HUES6 (cell line): ENCODE results near the gene ZBTB1.
A peak's percentile ranks its signal among the peaks of the same experiment; 100 is the strongest.
"Not testable (repeated sequence)": the region's sequence is repeated elsewhere in the genome, so short reads cannot be mapped to it uniquely, and the experiment has no call there.

Source experiments
- H3K27ac ChIP-seq: 2 replicates; pipeline ENCODE4 v1.7.0; 2013; ENCODE audit warnings: low read depth, mild to moderate bottlenecking, low read length, inconsistent platforms
- H3K27me3 ChIP-seq: 2 replicates; pipeline ENCODE4 v1.6.1; 2013; ENCODE audit warnings: low read length; ENCODE audit not compliant: control insufficient read depth, insufficient read depth
- H3K36me3 ChIP-seq: 2 replicates; pipeline ENCODE4 v1.6.1; 2013; ENCODE audit warnings: low read length; ENCODE audit not compliant: control insufficient read depth, insufficient read depth
- H3K4me1 ChIP-seq: 2 replicates; pipeline ENCODE4 v1.6.1; 2013; ENCODE audit warnings: low read length; ENCODE audit not compliant: control insufficient read depth, insufficient read depth
- H3K4me3 ChIP-seq: 2 replicates; pipeline ENCODE4 v1.5.1; 2013; ENCODE audit warnings: low read depth, low read length
- H3K9ac ChIP-seq: one replicate; pipeline ENCODE4 v1.6.1; 2013; ENCODE audit warnings: mild to moderate bottlenecking, low read length
- H3K9me3 ChIP-seq: 2 replicates; pipeline ENCODE4 v1.6.1; 2013; ENCODE audit warnings: low read depth, low read length; ENCODE audit not compliant: control insufficient read depth, insufficient read depth

The ZBTB1 gene

DNA sequence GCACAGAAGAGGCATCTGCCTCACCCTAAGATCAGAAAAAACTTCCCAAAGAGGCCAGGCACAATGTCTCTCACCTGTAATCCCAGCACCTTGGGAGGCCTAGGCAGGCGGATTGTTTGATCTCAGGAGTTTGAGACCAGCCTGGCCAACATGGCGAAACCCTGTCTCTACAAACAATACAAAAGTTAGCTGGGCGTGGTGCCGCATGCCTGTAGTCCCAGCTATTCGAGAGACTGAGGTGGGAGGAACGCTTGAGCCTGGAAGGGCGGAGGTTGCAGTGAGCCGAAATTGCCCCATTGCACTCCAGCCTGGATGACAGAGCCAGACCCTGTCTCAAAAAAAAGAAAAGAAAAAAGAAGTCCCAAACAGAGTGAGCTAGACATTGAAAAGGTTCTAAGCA is 4.5 kb downstream of the ZBTB1 start:
- Histone ChIP-seq H3K4me3 (peak overlapping the region; percentile 10; the same call in 1 of the 2 replicates), H3K9me3 (no peaks in the 10 kb centered on the region), H3K27ac (no peak overlapping the region; the same call in 1 of the 2 replicates), H3K36me3 (no peaks in the 10 kb centered on the region), H3K9ac (no peak overlapping the region), H3K27me3 (no peaks in the 10 kb centered on the region), H3K4me1 (peaks cover 38% of the 10 kb centered on the region)

DNA sequence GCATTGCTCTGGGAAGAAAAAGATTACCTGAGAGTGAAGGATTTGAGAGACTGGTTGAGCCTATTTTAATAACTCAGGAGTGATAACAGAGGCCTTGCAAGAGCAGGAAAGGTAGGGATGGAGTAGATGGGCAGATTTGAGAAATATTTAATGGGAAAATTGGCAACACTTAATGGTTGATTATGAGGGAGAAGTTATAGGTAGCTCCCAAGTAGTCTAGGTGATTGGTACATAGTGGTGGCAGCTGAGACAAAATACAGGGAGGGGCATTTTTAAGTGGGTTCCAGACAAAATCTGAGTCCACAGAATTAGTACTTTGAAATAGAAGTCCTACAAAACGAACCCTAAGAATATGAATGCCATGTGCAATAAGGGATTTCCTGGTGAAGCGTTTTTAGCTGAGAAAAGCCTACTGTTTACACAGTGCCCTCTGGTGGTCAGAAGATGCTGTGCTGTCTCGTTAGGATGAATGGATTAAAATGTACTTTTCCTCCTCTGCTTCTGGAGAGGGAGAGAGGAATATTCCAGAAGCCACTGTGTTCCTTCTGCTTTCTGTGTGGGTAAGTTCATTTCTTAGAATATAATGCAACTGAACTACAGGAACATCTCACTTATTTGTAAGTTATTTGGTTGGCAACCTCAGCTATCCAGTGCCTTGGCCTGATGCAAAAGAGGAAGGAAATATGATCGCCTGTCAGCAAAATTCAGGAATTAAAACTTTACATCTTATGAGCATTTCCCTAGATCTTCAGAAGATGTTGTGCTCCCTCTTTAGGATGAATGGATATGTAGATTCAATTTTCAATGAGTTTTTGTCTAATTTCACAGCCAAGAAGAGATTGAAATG is 6.5 kb downstream of the ZBTB1 start:
- Histone ChIP-seq H3K9ac (no peak overlapping the region), H3K27ac (no peak overlapping the region), H3K4me3 (no peak overlapping the region), H3K4me1 (peaks cover 38% of the 10 kb centered on the region), H3K36me3 (no peaks in the 10 kb centered on the region), H3K27me3 (no peaks in the 10 kb centered on the region), H3K9me3 (no peaks in the 10 kb centered on the region)

DNA sequence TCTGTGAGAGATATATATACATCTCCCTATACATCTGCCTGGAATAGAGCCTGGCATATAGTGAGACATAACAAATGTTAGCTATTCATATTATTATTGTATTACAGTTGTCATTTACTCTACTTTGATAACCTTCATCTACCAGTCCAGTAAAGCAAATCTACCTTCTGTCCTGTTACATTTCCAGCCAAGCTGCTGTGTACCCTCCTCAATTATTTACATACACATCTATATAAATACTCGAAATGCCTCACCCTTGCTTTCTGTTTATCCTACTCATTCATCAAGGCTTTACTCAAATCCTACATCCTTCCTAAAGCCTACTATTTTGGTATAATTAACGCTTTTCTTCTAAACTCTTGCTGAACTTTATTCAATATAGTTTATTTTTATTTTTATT is 8.7 kb downstream of the ZBTB1 start:
- Histone ChIP-seq H3K4me3 (no peak overlapping the region), H3K9ac (no peak overlapping the region), H3K4me1 (peaks cover 19% of the 10 kb centered on the region), H3K9me3 (no peaks in the 10 kb centered on the region), H3K27ac (no peak overlapping the region), H3K27me3 (no peaks in the 10 kb centered on the region), H3K36me3 (no peaks in the 10 kb centered on the region)

DNA sequence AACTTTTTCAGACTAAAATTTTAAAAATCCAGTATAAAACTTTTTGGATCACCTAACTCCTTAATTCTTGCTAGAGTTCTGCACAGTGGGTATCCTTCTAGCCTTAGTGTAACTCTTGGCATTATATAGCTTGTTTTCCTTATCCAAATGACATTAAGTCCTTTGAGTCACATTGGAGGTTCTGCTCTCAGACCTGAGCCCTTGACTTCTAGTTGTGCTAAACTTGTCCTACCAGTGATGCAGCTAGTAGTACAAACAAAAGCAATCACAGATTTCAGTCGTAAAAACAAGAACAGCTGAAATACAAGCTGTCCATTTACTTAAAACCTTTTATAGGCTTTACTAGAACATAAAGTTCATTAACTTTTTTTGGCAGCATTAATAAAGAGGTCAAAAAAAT is 10.5 kb downstream of the ZBTB1 start:
- no peaks in the 10 kb centered on the region for H3K36me3 ChIP-seq
- no peaks in the 10 kb centered on the region for H3K27me3 ChIP-seq
- H3K4me3 ChIP-seq, result no peak overlapping the region
- no peak overlapping the region for H3K9ac ChIP-seq
- no peak overlapping the region for H3K27ac ChIP-seq
- H3K9me3 ChIP-seq, result no peaks in the 10 kb centered on the region
- 0 out of 2 replicates have a peak, but pooled peaks cover 8% of the 10 kb centered on the region for H3K4me1 ChIP-seq

DNA sequence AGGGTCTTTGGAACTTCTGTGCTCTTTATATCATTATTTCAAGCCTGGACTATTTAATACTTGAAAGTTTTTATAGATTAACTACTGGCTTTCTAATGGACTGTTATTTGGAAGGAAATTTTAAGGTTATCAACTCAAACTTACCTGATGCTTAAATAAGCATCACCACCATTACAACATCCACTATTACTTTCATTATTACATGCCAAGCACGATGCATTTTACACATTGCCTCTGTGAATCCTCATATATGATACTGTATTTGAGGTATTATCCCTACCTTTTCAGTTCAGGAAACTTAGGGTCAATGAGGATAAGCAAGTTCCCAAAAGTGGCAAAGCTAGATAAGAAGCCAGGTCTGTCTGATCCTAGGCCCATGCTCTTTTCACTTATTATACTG is 12.4 kb downstream of the ZBTB1 start:
- Histone ChIP-seq H3K27me3 (no peaks in the 10 kb centered on the region), H3K4me3 (no peak overlapping the region), H3K4me1 (no peaks in the 10 kb centered on the region), H3K9ac (no peak overlapping the region), H3K9me3 (no peaks in the 10 kb centered on the region), H3K27ac (no peak overlapping the region), H3K36me3 (peaks cover 7% of the 10 kb centered on the region)

DNA sequence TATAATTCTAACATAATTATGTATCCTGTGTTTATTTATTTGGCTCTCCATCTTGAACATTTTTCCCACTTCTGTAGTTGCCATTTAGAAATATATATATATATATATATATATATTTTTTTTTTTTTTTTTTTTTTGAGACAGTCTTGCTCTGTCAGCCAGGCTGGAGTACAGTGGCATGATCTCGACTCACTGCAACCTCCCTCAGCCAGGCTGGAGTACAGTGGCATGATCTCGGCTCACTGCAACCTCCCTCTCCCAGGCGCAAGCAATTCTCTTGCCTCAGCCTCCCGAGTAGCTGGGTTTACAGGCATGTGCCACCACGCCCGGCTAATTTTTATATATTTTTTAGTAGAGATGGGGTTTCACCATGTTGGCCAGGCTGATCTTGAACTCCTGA is 13.1 kb downstream of the ZBTB1 start:
- not testable (repeated sequence) for H3K4me1 ChIP-seq, H3K4me3 ChIP-seq, H3K27ac ChIP-seq, H3K27me3 ChIP-seq, H3K9me3 ChIP-seq, H3K9ac ChIP-seq
- H3K36me3 ChIP-seq, result peaks cover 14% of the 10 kb centered on the region

DNA sequence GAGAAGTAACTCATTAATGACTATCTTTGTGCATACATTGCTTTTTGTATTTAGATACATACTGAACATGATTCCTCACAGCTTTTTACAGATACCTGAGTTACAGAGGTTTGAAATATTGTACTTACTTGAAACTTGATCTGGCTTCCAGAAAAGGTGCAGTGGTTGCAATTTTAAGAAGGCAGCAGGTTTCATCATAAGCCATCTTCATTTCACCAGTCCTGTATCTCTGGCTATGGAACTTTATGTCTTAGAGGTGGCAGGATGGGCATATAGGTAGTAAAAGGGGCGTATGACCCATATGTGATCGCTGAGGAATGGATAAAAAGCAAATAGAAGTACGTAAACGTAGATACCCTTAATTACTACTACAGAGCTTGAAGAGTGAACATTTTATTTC is 13.7 kb downstream of the ZBTB1 start:
- no peaks in the 10 kb centered on the region for H3K27me3 ChIP-seq
- H3K27ac ChIP-seq, result no peak overlapping the region
- H3K9me3 ChIP-seq, result no peaks in the 10 kb centered on the region
- H3K9ac ChIP-seq, result no peak overlapping the region
- no peaks in the 10 kb centered on the region for H3K4me1 ChIP-seq
- no peak overlapping the region for H3K4me3 ChIP-seq
- H3K36me3 ChIP-seq, result peaks cover 19% of the 10 kb centered on the region

DNA sequence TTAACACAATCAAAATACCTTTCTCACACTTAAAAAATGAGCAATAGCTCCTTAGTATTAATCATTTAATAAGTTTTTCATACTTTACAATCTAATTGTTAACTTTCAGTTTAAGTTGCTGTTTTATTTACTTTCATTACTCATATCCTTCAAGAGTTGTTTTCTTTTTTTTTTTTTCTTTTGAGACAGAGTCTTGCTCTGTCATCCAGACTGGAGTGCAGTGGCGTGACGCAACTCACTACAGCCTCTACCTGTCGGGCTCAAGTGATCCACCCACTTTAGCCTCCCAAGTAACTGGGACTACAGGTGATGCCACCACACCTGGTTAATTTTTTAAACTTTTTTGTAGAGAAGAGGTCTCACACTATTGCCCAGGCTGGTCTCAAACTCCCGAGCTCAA is 16.1 kb downstream of the ZBTB1 start:
- Histone ChIP-seq H3K27ac (no peak overlapping the region), H3K27me3 (no peaks in the 10 kb centered on the region), H3K4me1 (no peaks in the 10 kb centered on the region), H3K4me3 (no peak overlapping the region), H3K9me3 (no peaks in the 10 kb centered on the region), H3K9ac (no peak overlapping the region), H3K36me3 (peaks cover 23% of the 10 kb centered on the region)

DNA sequence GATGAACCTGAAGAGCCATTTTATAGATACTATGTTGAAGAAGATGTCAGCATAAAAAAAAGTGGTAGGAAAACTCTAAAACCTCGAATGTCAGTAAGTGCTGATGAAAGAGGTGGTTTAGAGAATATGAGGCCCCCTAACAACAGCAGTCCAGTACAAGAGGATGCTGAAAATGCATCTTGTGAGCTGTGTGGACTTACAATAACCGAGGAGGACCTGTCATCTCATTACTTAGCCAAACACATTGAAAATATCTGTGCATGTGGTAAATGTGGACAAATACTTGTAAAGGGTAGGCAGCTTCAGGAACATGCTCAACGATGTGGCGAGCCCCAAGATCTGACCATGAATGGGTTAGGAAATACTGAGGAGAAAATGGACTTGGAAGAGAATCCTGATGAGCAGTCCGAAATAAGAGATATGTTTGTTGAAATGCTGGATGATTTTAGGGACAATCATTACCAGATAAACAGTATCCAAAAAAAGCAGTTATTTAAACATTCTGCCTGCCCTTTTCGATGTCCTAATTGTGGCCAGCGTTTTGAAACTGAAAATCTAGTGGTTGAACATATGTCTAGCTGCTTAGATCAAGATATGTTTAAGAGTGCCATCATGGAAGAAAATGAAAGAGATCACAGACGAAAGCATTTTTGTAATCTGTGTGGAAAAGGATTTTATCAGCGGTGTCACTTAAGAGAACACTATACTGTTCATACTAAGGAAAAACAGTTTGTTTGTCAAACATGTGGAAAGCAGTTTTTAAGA is 18.2 kb downstream of the ZBTB1 start:
- no peaks in the 10 kb centered on the region for H3K9me3 ChIP-seq
- H3K27me3 ChIP-seq, result no peaks in the 10 kb centered on the region
- H3K36me3 ChIP-seq, result peaks cover 23% of the 10 kb centered on the region
- H3K4me3 ChIP-seq, result no peak overlapping the region
- no peaks in the 10 kb centered on the region for H3K4me1 ChIP-seq
- H3K27ac ChIP-seq, result no peak overlapping the region
- no peak overlapping the region for H3K9ac ChIP-seq

DNA sequence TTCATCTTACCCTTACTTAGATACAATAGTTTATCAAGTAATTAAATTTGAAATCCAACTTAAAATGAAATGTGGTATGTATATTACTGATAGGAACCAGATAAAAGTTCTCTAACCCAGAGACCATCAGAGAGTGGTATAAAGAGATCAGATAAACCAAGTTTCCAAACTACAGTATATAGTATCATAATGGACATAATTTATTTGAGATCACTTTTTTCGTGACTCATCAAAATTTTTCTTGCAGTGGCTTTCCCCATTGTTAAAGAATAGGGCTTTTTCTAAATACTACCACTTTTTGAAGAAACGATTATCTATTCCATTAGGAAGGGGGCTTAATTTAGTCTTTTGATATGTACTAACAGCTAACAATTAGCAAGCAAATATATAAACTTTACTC is 20.8 kb downstream of the ZBTB1 start:
- Histone ChIP-seq H3K36me3 (peaks cover 23% of the 10 kb centered on the region), H3K27me3 (no peaks in the 10 kb centered on the region), H3K4me1 (no peaks in the 10 kb centered on the region), H3K9ac (no peak overlapping the region), H3K9me3 (no peaks in the 10 kb centered on the region), H3K4me3 (no peak overlapping the region), H3K27ac (no peak overlapping the region)

DNA sequence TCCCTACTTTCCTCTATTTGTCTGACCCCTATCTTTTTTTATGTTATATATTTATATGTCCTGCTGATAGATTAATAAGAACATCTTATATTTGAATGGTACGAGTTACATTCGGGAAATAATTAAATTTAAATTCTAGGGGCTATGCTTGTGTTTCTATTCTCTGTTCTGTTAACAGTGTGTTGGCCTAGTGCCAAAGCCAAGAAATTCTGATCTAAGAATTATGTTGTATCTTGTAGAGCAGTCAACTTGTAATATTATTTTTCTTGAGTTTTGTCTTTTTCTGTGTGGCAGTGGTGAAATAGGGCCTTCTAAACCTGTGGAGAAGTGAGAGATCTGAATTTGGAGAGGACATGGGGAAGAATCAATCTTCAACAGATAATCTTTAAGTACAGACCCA is 27.0 kb downstream of the ZBTB1 start:
- Histone ChIP-seq H3K4me1 (peaks cover under 1% of the 10 kb centered on the region; the same call in 1 of the 2 replicates), H3K27ac (no peak overlapping the region), H3K9ac (no peak overlapping the region), H3K9me3 (no peaks in the 10 kb centered on the region), H3K36me3 (no peaks in the 10 kb centered on the region), H3K4me3 (no peak overlapping the region), H3K27me3 (no peaks in the 10 kb centered on the region)
